ENCODE results near the gene MYBPC2. TPM values are rescaled to one million over a fixed set of nuclear protein-coding genes. Genes with fewer than 3 reads are reported as not detected.
A peak's percentile ranks its signal among the peaks of the same experiment; 100 is the strongest.

MYBPC2 gene
- total RNA-seq, 2 experiments from 2014 or later, result 0.11 to 0.59 TPM

DNA sequence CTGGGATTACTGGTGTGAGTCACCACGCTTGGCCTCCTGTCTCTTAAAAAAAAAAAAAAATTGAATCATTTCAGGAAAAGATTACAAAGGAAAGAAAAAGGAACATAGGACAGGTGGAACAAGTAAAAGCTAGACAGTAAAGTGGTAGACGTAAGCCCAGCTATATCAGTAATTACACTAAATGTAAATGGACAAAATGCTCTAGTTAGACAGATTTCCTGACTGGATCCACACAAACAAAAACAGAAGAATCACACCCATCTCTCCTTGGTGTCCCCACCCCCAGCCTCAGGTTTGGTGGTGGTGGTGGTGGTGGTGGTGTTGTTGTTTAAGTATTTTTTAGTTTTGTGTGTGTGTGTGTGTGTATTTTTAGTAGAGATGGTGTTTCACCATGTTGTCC, 20.3 kb upstream of the MYBPC2 start:
- Mint-ChIP-seq H3K27me3 (no peaks in the 10 kb centered on the region), H3K4me3 (no peak overlapping the region), H3K9me3 (no peaks in the 10 kb centered on the region), H3K36me3 (ENCODE audit: low read depth) (peaks cover 17% of the 10 kb centered on the region), H3K27ac (no peak overlapping the region), H3K4me1 (ENCODE audit: low read depth) (no peaks in the 10 kb centered on the region)
- no peak for DNase-seq
- POLR2A ChIA-PET, result interaction anchor here (1.2 to 1.6 kb wide), 2 partner anchors 28 to 55 kb away, joined by 3 read pairs; partner anchors contain the start of gene POLD1
- ATAC-seq, result no peak
- intact Hi-C loops (cut with micrococcal nuclease), result loop anchor here (10.0 kb wide), 1 partner anchor 48 kb away; the partner anchor contains the start of gene NAPSA
- CTCF ChIA-PET, result no interaction called here
- no peak for TF ChIP-seq CTCF (IDR thresholded peaks at IDR 0.05)

DNA sequence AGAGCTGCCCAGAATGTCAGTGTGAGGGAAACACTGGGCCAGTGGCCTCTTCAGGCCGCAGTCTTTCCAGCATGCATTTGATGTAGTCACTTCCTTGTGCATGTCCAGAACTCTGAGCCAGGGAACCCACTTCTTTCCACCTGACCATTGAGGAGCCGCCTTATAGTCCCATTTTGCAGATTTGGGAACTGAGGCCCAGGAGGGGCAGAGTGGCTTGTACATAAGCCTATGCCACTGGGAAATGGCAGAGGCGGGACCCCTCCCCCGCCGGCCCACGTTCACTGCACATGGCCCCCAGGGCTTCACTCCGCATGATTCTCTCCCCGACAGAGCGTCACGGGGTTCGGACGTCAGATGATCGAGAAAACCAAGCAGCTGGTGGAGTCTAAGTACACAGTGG, 19.6 kb upstream of the MYBPC2 start:
- ATAC-seq, result no peak
- Mint-ChIP-seq H3K4me1 (ENCODE audit: low read depth) (no peaks in the 10 kb centered on the region), H3K36me3 (ENCODE audit: low read depth) (peaks cover 17% of the 10 kb centered on the region), H3K27ac (no peak overlapping the region), H3K9me3 (no peaks in the 10 kb centered on the region), H3K4me3 (no peak overlapping the region), H3K27me3 (no peaks in the 10 kb centered on the region)
- no peak for DNase-seq
- no peak for TF ChIP-seq CTCF (IDR thresholded peaks at IDR 0.05)
- intact Hi-C loops (cut with micrococcal nuclease), result loop anchor here (10.0 kb wide), 1 partner anchor 48 kb away; the partner anchor contains the start of gene NAPSA
- ChIA-PET POLR2A (interaction anchor here (1.2 to 1.6 kb wide), 2 partner anchors 28 to 56 kb away, joined by 3 read pairs; no protein-coding TSS in a partner anchor), CTCF (no interaction called here)

DNA sequence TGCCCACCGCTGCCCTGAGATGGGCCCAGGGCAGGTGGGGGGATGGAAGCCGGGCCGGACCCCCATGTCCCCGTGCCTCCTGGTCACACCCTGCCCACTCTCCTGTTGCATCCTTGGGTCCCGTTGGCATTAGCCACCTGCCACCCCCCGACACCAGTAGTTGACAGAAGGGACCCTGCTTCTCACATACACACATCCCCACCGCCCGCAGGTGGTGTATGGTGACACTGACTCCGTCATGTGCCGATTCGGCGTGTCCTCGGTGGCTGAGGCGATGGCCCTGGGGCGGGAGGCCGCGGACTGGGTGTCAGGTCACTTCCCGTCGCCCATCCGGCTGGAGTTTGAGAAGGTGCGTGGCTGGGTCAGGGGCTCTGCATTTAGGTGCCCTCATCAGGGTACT, 19.2 kb upstream of the MYBPC2 start:
- peaks cover 2% of the 10 kb centered on the region for H3K4me1 Mint-ChIP-seq (ENCODE audit: low read depth)
- H3K9me3 Mint-ChIP-seq, result no peaks in the 10 kb centered on the region
- ChIA-PET CTCF (interaction anchor here (0.6 to 0.7 kb wide), 2 partner anchors 45 to 56 kb away, joined by 4 read pairs; no protein-coding TSS in a partner anchor), POLR2A (interaction anchor here (1.2 to 1.6 kb wide), 2 partner anchors 28 to 57 kb away, joined by 3 read pairs; no protein-coding TSS in a partner anchor)
- H3K27me3 Mint-ChIP-seq, result no peaks in the 10 kb centered on the region
- no peak overlapping the region for H3K27ac Mint-ChIP-seq
- no peak for TF ChIP-seq CTCF (IDR thresholded peaks at IDR 0.05)
- DNase-seq, result no peak
- intact Hi-C loops (cut with micrococcal nuclease), result loop anchor here (10.0 kb wide), 1 partner anchor 49 kb away; the partner anchor contains the start of gene NAPSA
- no peak overlapping the region for H3K4me3 Mint-ChIP-seq
- no peak for ATAC-seq
- peaks cover 17% of the 10 kb centered on the region for H3K36me3 Mint-ChIP-seq (ENCODE audit: low read depth)

- no peak overlapping the region for H3K27ac Mint-ChIP-seq
- POLR2A ChIA-PET, result interaction anchor here (0.9 to 1.5 kb wide), 2 partner anchors 10 to 26 kb away, joined by 3 to 5 read pairs; no protein-coding TSS in a partner anchor
Observed at GRCh38 chr19:50414864-50415660, 17.6 kb upstream of the MYBPC2 start.

More at GRCh38 chr19:50414864-50415660, 17.6 kb upstream of the MYBPC2 start:
- ATAC-seq (peak; percentile 78), DNase-seq (peak; percentile 83)
- peaks cover 10% of the 10 kb centered on the region for H3K27me3 Mint-ChIP-seq
- CTCF ChIA-PET, result interaction anchor here (0.7 to 2.2 kb wide), 4 partner anchors 28 to 58 kb away, joined by 4 to 13 read pairs (median 5); partner anchors contain the start of gene POLD1
- H3K9me3 Mint-ChIP-seq, result no peaks in the 10 kb centered on the region
- no peak overlapping the region for H3K4me3 Mint-ChIP-seq
- peaks cover 22% of the 10 kb centered on the region for H3K36me3 Mint-ChIP-seq (ENCODE audit: low read depth)
- peak; percentile 79 for TF ChIP-seq CTCF (IDR thresholded peaks at IDR 0.05)
- intact Hi-C loops (cut with micrococcal nuclease), result loop anchor here (10.0 kb wide), 1 partner anchor 50 kb away; the partner anchor contains the start of gene NAPSA
- peaks cover 13% of the 10 kb centered on the region for H3K4me1 Mint-ChIP-seq (ENCODE audit: low read depth)
